LNCAP (cell line): Measurements from ENCODE around the gene GNG7.

Experiments used
- CTCF ChIP-seq: fragments of 450-650 bp; IDR thresholded peaks from 2 replicates; pipeline ENCODE4 v1.5.1; 2017; ENCODE audit warnings: mild to moderate bottlenecking

The GNG7 gene

GRCh38 chr19:2479556-2480194 is 222.8 kb downstream of the GNG7 start:
- TF ChIP-seq CTCF, result no peak

- no peak for TF ChIP-seq CTCF
These were observed 223.5 kb downstream of the GNG7 start for GRCh38 chr19:2478756-2479555.

GRCh38 chr19:2478278-2478755 is 224.2 kb downstream of the GNG7 start:
- peak; percentile 25; the same call in 1 of the 2 replicates for TF ChIP-seq CTCF

GRCh38 chr19:2477732-2478191 is 224.7 kb downstream of the GNG7 start:
- TF ChIP-seq CTCF, result no peak

GRCh38 chr19:2477141-2477710 is 225.3 kb downstream of the GNG7 start:
- TF ChIP-seq CTCF, result no peak

- no peak for TF ChIP-seq CTCF
These were observed 225.9 kb downstream of the GNG7 start for GRCh38 chr19:2476451-2477140.
